AG09309 (cell line): ENCODE measurements around the gene IL17RB.

Experiments used
- DNase-seq: peaks from one replicate; pipeline ENCODE4 v3.0.0-alpha.2; 2010; ENCODE audit warnings: low read depth
- H3K4me3 ChIP-seq: 2 replicates; pipeline ENCODE4 v1.5.1; 2011; ENCODE audit warnings: mild to moderate bottlenecking, low read depth, low read length, moderate library complexity; ENCODE audit not compliant: control insufficient read depth
- CTCF ChIP-seq: IDR thresholded peaks from 2 replicates; pipeline ENCODE4 v1.5.1; 2011; ENCODE audit warnings: mild to moderate bottlenecking, low read depth, low read length, inconsistent platforms; ENCODE audit not compliant: insufficient read depth, control insufficient read depth; ENCODE audit errors: missing control alignments

Gene IL17RB

GRCh38 chr3:53823026-53823955 is 23.1 kb upstream of the IL17RB start:
- no peak overlapping the region for H3K4me3 ChIP-seq
- DNase-seq = no peak
- TF ChIP-seq CTCF = no peak

GRCh38 chr3:53823956-53824657 is 22.3 kb upstream of the IL17RB start:
- TF ChIP-seq CTCF = no peak
- DNase-seq = no peak
- no peak overlapping the region for H3K4me3 ChIP-seq

GRCh38 chr3:53824795-53825194 is 21.6 kb upstream of the IL17RB start:
- DNase-seq = no peak
- no peak overlapping the region for H3K4me3 ChIP-seq
- no peak for TF ChIP-seq CTCF

- TF ChIP-seq CTCF = no peak
- DNase-seq = no peak
- no peak overlapping the region for H3K4me3 ChIP-seq
Measured at GRCh38 chr3:53826048-53826447, 20.3 kb upstream of the IL17RB start.

GRCh38 chr3:53828581-53828980 is 17.8 kb upstream of the IL17RB start:
- no peak for DNase-seq
- no peak overlapping the region for H3K4me3 ChIP-seq
- no peak for TF ChIP-seq CTCF

GRCh38 chr3:53829605-53830004 is 16.8 kb upstream of the IL17RB start:
- no peak for DNase-seq
- H3K4me3 ChIP-seq = no peak overlapping the region
- TF ChIP-seq CTCF = no peak
